ENCODE measurements around the gene SUSD3.

The SUSD3 gene

GRCh38 chr9:93081081-93081529, 22.6 kb downstream of the SUSD3 start:
- Histone ChIP-seq H3K4me3 (replicated peaks; ENCODE audit: insufficient read depth, low read length) (no peak overlapping the region), H3K27me3 (ENCODE audit: insufficient read depth, poor library complexity, severe bottlenecking) (no peaks in the 10 kb centered on the region), H3K27ac (replicated peaks) (no peak overlapping the region)
- no peak for TF ChIP-seq REST (IDR thresholded peaks at IDR 0.05; ENCODE audit: insufficient replicate concordance, low read depth)
- no peak for TF ChIP-seq GABPA (IDR thresholded peaks at IDR 0.05; ENCODE audit: low read depth)
- no peak for TF ChIP-seq CTCF (IDR thresholded peaks at IDR 0.05; ENCODE audit: insufficient read depth, low read length)
- TF ChIP-seq POLR2AphosphoS5 (IDR thresholded peaks at IDR 0.05; ENCODE audit: low read depth): no peak
- no peak for TF ChIP-seq SPI1 (IDR thresholded peaks at IDR 0.05; ENCODE audit: borderline replicate concordance, low read depth)
- DNase-seq (ENCODE audit: low read depth in 1 of 2, low spot score in 1 of 2): no peak

GRCh38 chr9:93081931-93082330, 23.4 kb downstream of the SUSD3 start:
- Histone ChIP-seq H3K27me3 (ENCODE audit: insufficient read depth, poor library complexity, severe bottlenecking) (no peaks in the 10 kb centered on the region), H3K27ac (replicated peaks) (no peak overlapping the region), H3K4me3 (replicated peaks; ENCODE audit: insufficient read depth, low read length) (no peak overlapping the region)
- no peak for DNase-seq (ENCODE audit: low read depth in 1 of 2, low spot score in 1 of 2)
- no peak for TF ChIP-seq POLR2AphosphoS5 (IDR thresholded peaks at IDR 0.05; ENCODE audit: low read depth)
- TF ChIP-seq REST (IDR thresholded peaks at IDR 0.05; ENCODE audit: insufficient replicate concordance, low read depth): no peak
- TF ChIP-seq GABPA (IDR thresholded peaks at IDR 0.05; ENCODE audit: low read depth): no peak
- no peak for TF ChIP-seq SPI1 (IDR thresholded peaks at IDR 0.05; ENCODE audit: borderline replicate concordance, low read depth)
- no peak for TF ChIP-seq CTCF (IDR thresholded peaks at IDR 0.05; ENCODE audit: insufficient read depth, low read length)

GRCh38 chr9:93082841-93083411, 24.4 kb downstream of the SUSD3 start:
- TF ChIP-seq REST (IDR thresholded peaks at IDR 0.05; ENCODE audit: insufficient replicate concordance, low read depth) (no peak), SPI1 (IDR thresholded peaks at IDR 0.05; ENCODE audit: borderline replicate concordance, low read depth) (no peak), GABPA (IDR thresholded peaks at IDR 0.05; ENCODE audit: low read depth) (no peak), POLR2AphosphoS5 (IDR thresholded peaks at IDR 0.05; ENCODE audit: low read depth) (no peak), CTCF (IDR thresholded peaks at IDR 0.05; ENCODE audit: insufficient read depth, low read length) (no peak)
- no peak for DNase-seq (ENCODE audit: low read depth in 1 of 2, low spot score in 1 of 2)
- no peak overlapping the region for H3K4me3 ChIP-seq (replicated peaks; ENCODE audit: insufficient read depth, low read length)
- no peaks in the 10 kb centered on the region for H3K27me3 ChIP-seq (ENCODE audit: insufficient read depth, poor library complexity, severe bottlenecking)
- H3K27ac ChIP-seq (replicated peaks): no peak overlapping the region

Data from HL-60 (cell line).